Smooth muscle cell (in vitro differentiated cells): ENCODE results near the gene BZW2. TPM values are rescaled to one million over a fixed set of nuclear protein-coding genes. Genes with fewer than 3 reads are reported as not detected.

Experiments used
- DNase-seq: peaks from one replicate; lab custom pipeline; 2025; ENCODE audit not compliant: unreplicated experiment; lab: John Stamatoyannopoulos, UW
- H2AFZ ChIP-seq: fragments of 200-600 bp; sonication (generic); 2 replicates; pipeline ENCODE4 v1.6.0; 2016; ENCODE audit warnings: antibody characterized with exemption, low read depth, mild to moderate bottlenecking
- H3F3A ChIP-seq: fragments of 200-600 bp; sonication (generic); 2 replicates; pipeline ENCODE4 v1.6.0; 2017; ENCODE audit warnings: antibody characterized with exemption, low read depth
- H3K27ac ChIP-seq: fragments of 200-600 bp; sonication (generic); 2 replicates; pipeline ENCODE4 v1.5.1; 2016; ENCODE audit warnings: low read depth, mild to moderate bottlenecking
- H3K27me3 ChIP-seq: fragments of 200-600 bp; sonication (generic); 2 replicates; pipeline ENCODE4 v1.6.1; 2016; ENCODE audit warnings: low read depth, mild to moderate bottlenecking
- H3K36me3 ChIP-seq: fragments of 200-600 bp; sonication (generic); 2 replicates; pipeline ENCODE4 v1.5.1; 2016; ENCODE audit warnings: low read depth
- H3K4me1 ChIP-seq: fragments of 200-600 bp; sonication (generic); 2 replicates; pipeline ENCODE4 v1.5.1; 2016; ENCODE audit warnings: low read depth
- H3K4me2 ChIP-seq: fragments of 200-600 bp; sonication (generic); 2 replicates; pipeline ENCODE4 v1.6.0; 2016; ENCODE audit warnings: mild to moderate bottlenecking
- H3K4me3 ChIP-seq: fragments of 200-600 bp; sonication (generic); 2 replicates; pipeline ENCODE4 v1.5.1; 2016; ENCODE audit warnings: mild to moderate bottlenecking
- H3K79me2 ChIP-seq: fragments of 200-600 bp; sonication (generic); 2 replicates; pipeline ENCODE4 v1.6.0; 2016; ENCODE audit warnings: low read depth, mild to moderate bottlenecking
- H3K9ac ChIP-seq: fragments of 200-600 bp; sonication (generic); 2 replicates; pipeline ENCODE4 v1.6.0; 2016; ENCODE audit warnings: low read depth
- H3K9me3 ChIP-seq: fragments of 200-600 bp; sonication (generic); replicated peaks from 2 replicates; pipeline ENCODE4 v1.5.1; 2016; ENCODE audit warnings: low read depth
- H4K20me1 ChIP-seq: fragments of 200-600 bp; sonication (generic); 2 replicates; pipeline ENCODE4 v1.6.0; 2016; ENCODE audit warnings: low read depth
- WGBS: methylation state at CpG from one replicate; pipeline ENCODE4 v1.1.7; 2016; ENCODE audit warnings: low lambda C conversion rate; 5-methylcytosine and 5-hydroxymethylcytosine counted together
- polyA plus RNA-seq: library from polyadenylated mRNA; unstranded; fragments of >200 nt; fragmentation: Nextera tagmentation; extraction: Ambion mirVana; gene quantifications from 2 replicates; pipeline ENCODE4 v1.2.1, GENCODE V29; 2016
- total RNA-seq: library from RNA; depleted of rRNA; stranded (reverse); fragments of >200 nt; gene quantifications from 2 replicates; pipeline ENCODE4 v1.2.3, GENCODE V29; 2014
- TF ChIP-seq, protein P1 (sequence below): fragments of 200-600 bp; sonication (generic); IDR thresholded peaks from 2 replicates; pipeline ENCODE4 v1.5.1; 2017; ENCODE audit warnings: borderline replicate concordance, mild to moderate bottlenecking, antibody characterized with exemption; ENCODE audit not compliant: insufficient read depth, poor library complexity, severe bottlenecking

The BZW2 gene
- total and polyA plus RNA-seq, 2 experiments from 2014 or later, result 56.1 to 83.7 TPM

DNA sequence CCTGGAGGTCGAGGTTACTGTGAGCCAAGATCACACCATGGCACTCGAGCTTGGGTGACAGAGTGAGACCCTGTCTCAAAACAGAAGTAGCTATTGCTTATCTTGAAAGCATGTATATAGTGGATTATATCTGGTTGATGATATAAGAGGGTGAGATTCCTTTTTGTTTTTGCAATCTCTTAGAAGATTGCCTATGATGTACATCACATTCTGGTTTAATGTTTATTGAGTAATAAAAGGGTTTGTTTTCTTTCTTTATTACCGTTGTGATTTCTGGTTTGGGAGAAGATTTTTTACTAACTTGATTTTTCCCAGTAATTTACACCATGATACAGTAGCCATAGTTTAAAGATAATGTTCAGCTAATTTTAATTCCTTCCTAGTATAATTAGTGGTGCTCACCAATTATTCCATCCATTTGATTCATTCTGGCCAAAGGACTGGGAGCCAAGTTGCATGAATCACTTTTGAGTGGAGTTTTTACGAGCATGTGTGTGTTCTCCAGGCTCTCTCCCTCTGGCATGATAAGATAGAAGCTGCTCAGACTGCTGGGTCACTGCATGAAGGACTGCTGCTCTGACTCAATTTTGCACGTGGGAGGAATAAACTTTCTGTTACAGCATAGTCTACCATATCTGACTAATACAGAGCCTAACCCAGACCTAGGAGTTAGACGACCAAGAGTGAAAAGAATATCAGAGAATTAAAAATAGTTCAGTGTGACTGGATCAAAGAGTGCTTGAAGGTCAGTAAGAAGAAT lies 94.1 kb downstream of the BZW2 start:
- Histone ChIP-seq H3K27me3 (no peaks in the 10 kb centered on the region), H3K4me2 (peak overlapping the region; percentile 63), H3F3A (peaks cover 18% of the 10 kb centered on the region), H3K4me3 (no peak overlapping the region), H3K79me2 (no peaks in the 10 kb centered on the region), H3K9ac (peak overlapping the region; percentile 60), H3K4me1 (peaks cover 22% of the 10 kb centered on the region), H3K27ac (peak overlapping the region; percentile 95), H3K9me3 (no peaks in the 10 kb centered on the region), H4K20me1 (no peaks in the 10 kb centered on the region), H2AFZ (no peak overlapping the region), H3K36me3 (no peaks in the 10 kb centered on the region)
- TF ChIP-seq, protein P1, sequence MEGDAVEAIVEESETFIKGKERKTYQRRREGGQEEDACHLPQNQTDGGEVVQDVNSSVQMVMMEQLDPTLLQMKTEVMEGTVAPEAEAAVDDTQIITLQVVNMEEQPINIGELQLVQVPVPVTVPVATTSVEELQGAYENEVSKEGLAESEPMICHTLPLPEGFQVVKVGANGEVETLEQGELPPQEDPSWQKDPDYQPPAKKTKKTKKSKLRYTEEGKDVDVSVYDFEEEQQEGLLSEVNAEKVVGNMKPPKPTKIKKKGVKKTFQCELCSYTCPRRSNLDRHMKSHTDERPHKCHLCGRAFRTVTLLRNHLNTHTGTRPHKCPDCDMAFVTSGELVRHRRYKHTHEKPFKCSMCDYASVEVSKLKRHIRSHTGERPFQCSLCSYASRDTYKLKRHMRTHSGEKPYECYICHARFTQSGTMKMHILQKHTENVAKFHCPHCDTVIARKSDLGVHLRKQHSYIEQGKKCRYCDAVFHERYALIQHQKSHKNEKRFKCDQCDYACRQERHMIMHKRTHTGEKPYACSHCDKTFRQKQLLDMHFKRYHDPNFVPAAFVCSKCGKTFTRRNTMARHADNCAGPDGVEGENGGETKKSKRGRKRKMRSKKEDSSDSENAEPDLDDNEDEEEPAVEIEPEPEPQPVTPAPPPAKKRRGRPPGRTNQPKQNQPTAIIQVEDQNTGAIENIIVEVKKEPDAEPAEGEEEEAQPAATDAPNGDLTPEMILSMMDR, result no peak
- WGBS, result 13% methylated on average over 6 of the region's 6 CpGs
- no peak for DNase-seq

DNA sequence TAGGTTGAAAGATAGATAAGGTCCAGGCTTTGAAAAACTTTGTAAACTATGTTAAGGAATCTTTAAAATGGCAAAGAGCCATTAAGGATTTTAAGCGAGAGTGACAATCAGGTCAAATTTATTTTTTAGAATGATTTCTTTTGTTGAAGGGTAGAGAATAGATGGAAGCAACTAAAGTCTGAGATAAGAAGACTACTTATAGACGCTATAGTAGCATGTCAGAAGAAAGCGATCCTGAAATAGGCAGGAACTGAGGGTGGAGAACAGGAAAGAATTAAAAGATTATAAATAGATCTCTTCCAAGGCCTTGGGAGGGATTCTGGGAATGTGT lies 94.6 kb downstream of the BZW2 start:
- WGBS, result 26% methylated on average over 3 of the region's 3 CpGs
- Histone ChIP-seq H3F3A (peaks cover 18% of the 10 kb centered on the region), H3K9me3 (no peaks in the 10 kb centered on the region), H3K27ac (peak overlapping the region; percentile 95), H3K27me3 (no peaks in the 10 kb centered on the region), H3K4me2 (peak overlapping the region; percentile 63), H3K79me2 (no peaks in the 10 kb centered on the region), H3K4me1 (peaks cover 22% of the 10 kb centered on the region), H3K4me3 (no peak overlapping the region), H3K36me3 (no peaks in the 10 kb centered on the region), H4K20me1 (no peaks in the 10 kb centered on the region), H3K9ac (peak overlapping the region; percentile 60), H2AFZ (no peak overlapping the region)
- TF ChIP-seq, protein P1, result no peak
- no peak for DNase-seq

DNA sequence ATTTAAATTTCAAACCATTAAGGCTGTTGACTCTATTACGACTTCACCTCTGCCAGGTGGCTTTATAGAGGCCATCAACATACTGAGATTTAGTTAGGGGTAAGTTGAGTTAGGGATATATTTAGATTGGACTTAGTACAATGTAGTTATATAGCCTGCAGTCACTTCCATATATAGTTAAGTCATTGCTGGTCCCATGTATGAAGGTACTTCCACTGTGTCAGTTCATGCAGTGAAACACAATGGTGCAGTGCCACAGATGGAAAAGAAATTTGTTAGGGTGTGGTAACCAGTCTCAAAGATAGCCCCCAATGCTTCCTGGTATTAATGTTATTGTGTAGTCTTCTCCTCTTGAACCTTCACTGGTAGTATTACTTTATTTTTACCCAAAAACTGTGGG lies 95.0 kb downstream of the BZW2 start:
- no peaks in the 10 kb centered on the region for H3K79me2 ChIP-seq
- peak overlapping the region; percentile 95 for H3K27ac ChIP-seq
- peaks cover 18% of the 10 kb centered on the region for H3F3A ChIP-seq
- H3K9ac ChIP-seq, result peak overlapping the region; percentile 60
- TF ChIP-seq, protein P1, result no peak
- no peaks in the 10 kb centered on the region for H3K27me3 ChIP-seq
- H3K4me3 ChIP-seq, result no peak overlapping the region
- no peaks in the 10 kb centered on the region for H4K20me1 ChIP-seq
- peak overlapping the region; percentile 63 for H3K4me2 ChIP-seq
- no peaks in the 10 kb centered on the region for H3K9me3 ChIP-seq
- no peak for DNase-seq
- H3K4me1 ChIP-seq, result peaks cover 26% of the 10 kb centered on the region
- H2AFZ ChIP-seq, result no peak overlapping the region
- no peaks in the 10 kb centered on the region for H3K36me3 ChIP-seq
- WGBS, result 82% methylated on average over 1 of the region's 1 CpG

DNA sequence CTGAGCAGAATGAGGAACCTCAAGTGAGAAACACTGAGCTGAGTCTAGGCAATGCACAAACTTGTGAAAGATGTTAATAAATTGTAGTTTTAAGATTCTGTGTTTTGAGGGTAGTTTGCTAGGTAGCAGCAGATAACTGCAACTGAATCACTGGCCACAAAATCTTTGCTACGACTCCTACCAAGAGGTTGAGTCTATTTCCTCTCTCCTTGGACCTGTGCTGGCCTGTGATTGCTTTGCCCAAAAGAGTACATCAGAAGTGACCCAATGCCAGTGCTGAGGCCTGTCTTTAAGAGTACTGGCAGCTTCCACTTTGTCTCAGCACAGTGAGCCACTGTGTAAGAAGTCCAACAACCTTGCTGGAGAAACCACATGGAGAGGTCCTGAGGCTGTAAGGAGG lies 95.7 kb downstream of the BZW2 start:
- TF ChIP-seq, protein P1, result no peak
- Histone ChIP-seq H3K27me3 (no peaks in the 10 kb centered on the region), H3F3A (peaks cover 18% of the 10 kb centered on the region), H3K27ac (peak overlapping the region; percentile 95), H3K4me1 (peaks cover 27% of the 10 kb centered on the region), H3K9ac (no peak overlapping the region), H3K36me3 (no peaks in the 10 kb centered on the region), H4K20me1 (no peaks in the 10 kb centered on the region), H3K9me3 (no peaks in the 10 kb centered on the region), H3K79me2 (no peaks in the 10 kb centered on the region), H3K4me3 (no peak overlapping the region), H3K4me2 (peak overlapping the region; percentile 63), H2AFZ (no peak overlapping the region)
- no peak for DNase-seq
- WGBS, result 83% methylated on average over 1 of the region's 1 CpG
